ENCODE measurements around the gene WDR1.

The WDR1 gene

GRCh38 chr4:10057023-10057395, 59.6 kb downstream of the WDR1 start:
- DNase-seq (ENCODE audit: low read depth, low spot score): no peak
- ChIA-PET CTCF (no interaction called here), POLR2A (no interaction called here)
- H3K4me3 ChIP-seq (ENCODE audit: low read depth, low read length): no peak overlapping the region
- TF ChIP-seq CTCF (IDR thresholded peaks at IDR 0.05; ENCODE audit: insufficient read depth, low read length, missing control alignments): no peak

- no peak overlapping the region for H3K4me3 ChIP-seq (ENCODE audit: low read depth, low read length)
- ChIA-PET CTCF (no interaction called here), POLR2A (no interaction called here)
- TF ChIP-seq CTCF (IDR thresholded peaks at IDR 0.05; ENCODE audit: insufficient read depth, low read length, missing control alignments): no peak
- no peak for DNase-seq (ENCODE audit: low read depth, low spot score)
Measured at GRCh38 chr4:10056334-10057022, 60.1 kb downstream of the WDR1 start.

- H3K4me3 ChIP-seq (ENCODE audit: low read depth, low read length): no peak overlapping the region
- no peak for DNase-seq (ENCODE audit: low read depth, low spot score)
- CTCF ChIA-PET: no interaction called here
- no peak for TF ChIP-seq CTCF (IDR thresholded peaks at IDR 0.05; ENCODE audit: insufficient read depth, low read length, missing control alignments)
- POLR2A ChIA-PET: no interaction called here
Measured at GRCh38 chr4:10055871-10056270, 60.7 kb downstream of the WDR1 start.

GRCh38 chr4:10054571-10055041, 62.0 kb downstream of the WDR1 start:
- DNase-seq (ENCODE audit: low read depth, low spot score): no peak
- CTCF ChIA-PET: no interaction called here
- POLR2A ChIA-PET: no interaction called here
- H3K4me3 ChIP-seq (ENCODE audit: low read depth, low read length): no peak overlapping the region
- no peak for TF ChIP-seq CTCF (IDR thresholded peaks at IDR 0.05; ENCODE audit: insufficient read depth, low read length, missing control alignments)

GRCh38 chr4:10053635-10054453, 62.8 kb downstream of the WDR1 start:
- TF ChIP-seq CTCF (IDR thresholded peaks at IDR 0.05; ENCODE audit: insufficient read depth, low read length, missing control alignments): no peak
- POLR2A ChIA-PET: no interaction called here

GRCh38 chr4:10051517-10052135, 65.0 kb downstream of the WDR1 start:
- TF ChIP-seq CTCF (IDR thresholded peaks at IDR 0.05; ENCODE audit: insufficient read depth, low read length, missing control alignments): no peak
- DNase-seq (ENCODE audit: low read depth, low spot score): no peak
- H3K4me3 ChIP-seq (ENCODE audit: low read depth, low read length): no peak overlapping the region
- ChIA-PET POLR2A (interaction anchor here (0.7 kb wide), 1 partner anchor 67 kb away, joined by 3 read pairs; no protein-coding TSS in a partner anchor), CTCF (no interaction called here)

More at GRCh38 chr4:10053635-10054453, 62.8 kb downstream of the WDR1 start:
- no peak for DNase-seq (ENCODE audit: low read depth, low spot score)
- no peak overlapping the region for H3K4me3 ChIP-seq (ENCODE audit: low read depth, low read length)
- CTCF ChIA-PET: no interaction called here
